HG03097 (cell line): Measurements from ENCODE around the gene PACRG.
"Not testable (repeated sequence)": the region's sequence is repeated elsewhere in the genome, so short reads cannot be mapped to it uniquely, and the experiment has no call there.

Source experiments
- ATAC-seq: cut with Tn5 transposase; IDR thresholded peaks from one replicate; pipeline ENCODE4 v1.9.1; 2021; ENCODE audit not compliant: unreplicated experiment, low FRiP score

Gene PACRG

DNA sequence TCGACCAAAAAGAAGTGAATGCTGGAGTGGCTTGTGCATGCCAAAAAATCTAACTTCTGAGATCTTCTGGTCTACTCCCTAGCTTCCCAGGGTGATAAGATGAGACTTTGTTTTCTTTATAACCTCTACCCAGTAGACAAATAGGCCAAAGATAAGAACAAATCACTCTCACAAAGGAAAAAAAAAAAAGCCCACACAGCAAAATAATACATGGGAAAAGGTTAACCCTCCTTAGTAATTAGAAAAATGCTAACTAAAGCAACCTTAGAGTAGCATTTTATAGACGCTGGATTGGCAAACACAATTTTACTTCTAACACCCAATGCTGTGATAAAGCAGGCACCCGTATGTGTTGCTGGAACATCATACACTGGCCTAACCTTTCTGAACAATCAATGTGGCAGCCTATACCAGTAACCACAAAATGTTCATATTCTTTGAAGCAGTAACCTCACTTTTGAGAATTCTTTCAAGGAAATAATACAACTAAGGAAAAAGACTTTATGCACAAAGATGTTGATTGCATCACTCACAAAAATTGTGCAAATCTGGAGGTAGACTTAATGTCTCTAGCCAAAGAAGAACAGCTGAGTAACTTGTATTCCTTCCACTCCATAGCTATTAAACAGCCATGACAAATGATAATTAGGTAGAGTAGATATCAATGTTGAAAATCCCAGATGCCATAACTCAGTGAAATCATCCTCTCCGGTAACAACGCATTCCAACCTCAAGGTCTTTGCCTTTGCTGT, 570.5 kb downstream of the PACRG start:
- ATAC-seq, result no peak

DNA sequence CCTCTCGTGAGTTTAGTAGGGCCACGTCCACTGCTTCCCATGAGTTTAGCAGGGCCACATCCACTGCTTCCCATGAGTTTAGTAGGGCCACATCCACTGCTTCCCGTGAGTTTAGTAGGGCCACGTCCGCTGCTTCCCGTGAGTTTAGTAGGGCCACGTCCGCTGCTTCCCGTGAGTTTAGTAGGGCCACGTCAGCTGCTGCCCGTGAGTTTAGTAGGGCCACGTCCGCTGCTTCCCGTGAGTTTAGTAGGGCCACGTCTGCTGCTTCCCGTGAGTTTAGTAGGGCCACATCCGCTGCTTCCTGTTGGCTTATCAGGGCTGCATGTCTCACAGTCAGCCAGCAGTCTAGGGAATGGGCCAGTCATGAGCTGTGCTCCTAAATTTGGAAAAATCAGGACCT, 573.1 kb downstream of the PACRG start:
- no peak for ATAC-seq

DNA sequence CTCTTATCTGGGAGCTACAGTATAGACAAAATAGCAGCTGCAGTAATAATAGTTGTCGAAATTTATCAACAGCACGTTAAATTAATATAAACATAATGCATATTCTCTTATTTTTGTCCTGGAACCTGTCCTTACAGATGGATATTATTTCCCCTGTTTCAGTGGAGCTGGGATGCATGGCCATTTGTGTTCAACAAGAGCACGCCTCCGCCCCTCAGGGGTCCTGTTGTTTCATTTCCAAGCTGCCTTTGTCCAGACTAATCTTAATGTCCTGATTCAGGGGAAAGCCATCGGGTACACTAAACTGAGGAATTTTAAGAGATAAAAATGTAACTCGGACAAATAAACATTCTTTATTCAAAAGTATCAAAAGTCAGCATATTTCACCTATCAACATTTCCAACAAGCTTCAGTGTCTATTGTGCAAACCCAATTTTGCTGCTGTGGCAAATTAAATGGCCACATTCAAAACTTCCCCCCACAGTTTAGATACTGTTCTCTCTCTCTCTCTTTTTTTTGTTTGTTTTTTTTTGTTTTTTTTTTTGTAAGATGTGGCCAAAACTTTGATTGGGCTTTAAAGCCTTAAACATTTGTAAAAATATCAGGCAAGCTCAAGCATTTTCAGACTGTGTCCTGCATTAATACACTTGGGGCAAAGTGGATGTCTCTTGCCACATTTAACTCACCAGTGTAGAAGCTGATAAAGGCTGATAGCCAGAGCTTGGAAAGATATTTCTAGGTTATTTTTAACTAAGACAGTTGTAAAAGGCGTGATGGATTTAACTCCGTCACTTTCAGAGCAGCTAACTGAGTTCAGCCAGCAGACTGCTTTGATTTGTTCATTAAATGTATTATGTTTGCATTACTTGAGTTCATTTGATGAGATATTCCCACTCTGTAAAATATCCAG, 574.2 kb downstream of the PACRG start:
- no peak for ATAC-seq

DNA sequence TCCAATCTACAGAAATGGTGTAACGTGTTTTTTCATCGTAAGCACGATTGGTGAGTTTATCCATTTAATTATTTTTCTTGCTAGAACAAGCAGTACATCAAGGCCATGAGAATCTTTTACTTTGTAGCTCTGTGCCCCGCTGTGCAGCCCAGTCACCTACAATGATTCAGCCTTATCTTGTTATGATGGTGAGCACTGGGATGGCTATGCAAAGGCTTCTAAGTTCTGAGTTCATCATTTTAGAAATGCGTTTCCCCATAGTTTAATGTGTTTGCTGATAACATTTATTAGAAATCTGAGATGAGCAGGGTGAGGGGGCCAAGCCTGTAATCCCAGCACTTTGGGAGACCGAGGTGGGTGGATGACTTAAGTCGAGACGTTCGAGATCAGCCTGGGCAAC, 575.0 kb downstream of the PACRG start:
- ATAC-seq, result no peak

DNA sequence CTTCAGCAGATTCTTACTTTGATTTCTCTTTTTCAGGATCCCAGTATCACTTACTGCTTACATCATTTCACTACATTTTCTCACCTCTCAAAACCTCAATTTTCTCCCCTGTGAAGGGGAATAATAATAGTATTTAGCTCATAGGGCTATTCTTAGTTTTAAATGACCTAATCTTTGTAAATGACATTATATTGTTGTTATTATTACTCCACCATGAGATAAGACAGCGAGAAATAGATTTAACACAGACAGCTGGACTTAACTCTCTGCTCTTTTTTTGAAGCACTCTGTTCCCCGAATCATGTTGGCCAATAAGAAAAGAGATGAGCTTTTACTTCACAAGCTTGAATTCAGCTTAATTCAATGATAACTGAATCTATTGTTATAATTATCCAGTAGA, 578.2 kb downstream of the PACRG start:
- no peak for ATAC-seq

DNA sequence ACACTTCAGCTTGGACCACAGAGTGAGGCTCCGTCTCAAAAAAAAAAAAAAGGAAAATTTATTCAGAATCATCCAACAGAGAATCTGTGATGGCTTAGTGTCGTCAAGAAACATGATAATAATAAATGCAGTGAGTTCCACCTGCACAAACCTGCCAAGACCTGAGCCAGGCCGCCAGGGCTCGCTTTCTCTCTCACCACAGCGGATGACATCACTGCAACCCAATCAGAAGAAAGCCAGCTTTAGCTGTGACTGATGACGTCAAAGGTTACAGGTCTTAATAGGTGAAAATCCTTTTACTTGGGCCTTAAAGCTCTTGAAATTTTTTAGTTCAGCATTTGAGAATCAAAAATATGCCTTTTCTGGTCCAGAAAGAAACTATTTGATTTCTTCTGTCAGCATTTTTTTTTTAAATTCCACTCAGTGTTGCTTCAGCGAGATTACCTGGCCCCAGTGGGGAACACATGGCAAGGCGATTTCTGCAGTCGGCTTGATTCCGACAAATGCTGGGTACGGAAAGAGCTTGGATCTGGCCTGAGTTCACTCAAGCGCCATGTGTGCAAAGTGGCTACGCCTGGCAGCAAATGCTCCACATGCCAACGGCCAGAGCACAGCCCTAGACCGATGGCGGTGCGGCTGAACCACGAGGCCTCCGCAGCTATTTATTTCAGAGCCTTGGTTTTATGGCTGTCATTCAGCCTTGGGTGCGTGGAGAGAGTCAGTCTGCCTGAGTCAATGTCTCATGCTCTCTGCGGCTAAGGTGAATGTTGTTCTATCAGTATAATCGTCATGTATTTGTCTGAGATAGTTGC, 581.1 kb downstream of the PACRG start:
- no peak for ATAC-seq

DNA sequence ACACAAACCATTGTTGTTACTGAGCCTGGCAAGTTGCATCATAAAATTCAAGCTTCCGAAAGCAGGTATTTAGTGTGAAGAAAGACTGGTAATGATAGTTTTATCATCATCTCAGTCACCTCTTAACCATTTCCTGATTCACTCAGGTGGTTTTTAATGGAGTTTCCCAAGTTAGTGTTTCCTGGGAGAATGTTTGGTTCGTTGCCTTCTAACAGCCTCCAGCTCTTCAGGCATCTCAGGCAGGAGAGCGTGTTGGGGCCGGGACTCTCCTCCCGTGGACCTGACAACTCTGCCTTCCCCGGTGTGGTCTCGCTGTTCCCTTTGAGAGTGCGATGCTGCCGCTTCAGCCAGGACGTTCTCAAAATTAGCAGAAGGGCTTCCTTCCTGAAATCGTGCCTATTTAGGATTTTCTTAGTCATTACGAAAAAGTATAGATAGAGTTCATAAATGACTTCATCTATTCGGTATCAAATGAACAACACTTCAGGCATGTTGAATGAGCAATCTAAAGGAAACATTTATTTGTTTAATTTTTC, 581.8 kb downstream of the PACRG start:
- no peak for ATAC-seq

DNA sequence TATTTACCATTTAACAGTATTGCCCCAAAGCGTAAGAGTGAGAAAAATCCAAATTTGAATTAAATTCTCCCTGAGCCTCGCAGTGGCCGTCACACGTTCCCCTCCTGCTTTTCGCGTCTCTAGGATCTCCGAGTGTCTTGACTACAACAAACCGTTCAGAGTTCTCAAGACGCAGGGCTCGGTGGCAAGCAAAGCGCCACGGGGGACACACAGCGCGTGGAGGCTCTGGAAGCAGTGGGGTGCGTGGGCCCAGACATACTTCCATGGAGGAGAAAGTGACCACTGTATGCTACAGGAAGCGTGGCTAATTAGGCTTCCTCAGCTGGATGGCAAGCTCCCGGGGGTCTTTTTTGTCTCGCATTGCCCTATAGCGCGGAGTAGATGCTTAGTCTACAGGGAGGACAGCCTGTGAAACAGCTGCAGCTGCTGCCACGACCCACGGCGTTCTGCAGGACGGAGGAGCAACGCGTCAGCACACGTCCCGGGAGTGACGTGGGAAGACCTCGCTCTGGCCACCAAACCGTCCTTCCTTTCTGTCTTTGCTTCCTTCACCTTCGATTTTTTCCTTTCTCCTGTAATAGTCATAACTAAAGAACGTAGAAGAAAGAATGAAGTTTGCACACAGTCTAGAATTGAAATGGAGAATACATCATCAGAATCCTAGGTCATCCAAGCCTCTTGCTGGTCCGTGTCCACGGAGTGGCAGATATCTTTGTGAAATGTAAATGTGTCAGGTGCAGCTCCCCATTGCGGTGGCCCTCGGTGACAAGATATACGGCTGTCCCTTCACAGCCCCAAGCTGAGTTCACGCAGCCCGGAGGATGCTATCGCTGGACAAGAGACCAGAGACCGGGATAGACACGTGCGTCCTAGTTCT, 582.6 kb downstream of the PACRG start:
- no peak for ATAC-seq

DNA sequence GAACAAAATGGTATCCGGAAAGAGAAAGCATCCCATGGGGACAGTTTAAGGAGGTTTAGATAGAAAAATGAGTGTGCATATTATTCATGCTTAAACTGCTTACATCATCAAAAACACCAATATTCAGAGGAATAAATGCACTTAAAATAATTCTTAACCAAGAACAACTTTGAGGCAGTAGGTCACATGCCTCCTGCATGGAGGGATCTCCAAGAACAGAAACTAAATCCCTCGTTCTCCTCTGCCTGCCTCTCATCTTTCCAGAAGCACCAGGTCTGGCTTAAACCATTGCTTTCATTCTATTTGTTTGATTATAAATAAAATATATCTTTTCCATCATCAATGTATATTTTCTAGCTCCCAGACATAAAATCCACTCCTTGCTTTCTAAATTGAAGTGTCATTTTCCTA, 583.2 kb downstream of the PACRG start:
- ATAC-seq, result no peak

DNA sequence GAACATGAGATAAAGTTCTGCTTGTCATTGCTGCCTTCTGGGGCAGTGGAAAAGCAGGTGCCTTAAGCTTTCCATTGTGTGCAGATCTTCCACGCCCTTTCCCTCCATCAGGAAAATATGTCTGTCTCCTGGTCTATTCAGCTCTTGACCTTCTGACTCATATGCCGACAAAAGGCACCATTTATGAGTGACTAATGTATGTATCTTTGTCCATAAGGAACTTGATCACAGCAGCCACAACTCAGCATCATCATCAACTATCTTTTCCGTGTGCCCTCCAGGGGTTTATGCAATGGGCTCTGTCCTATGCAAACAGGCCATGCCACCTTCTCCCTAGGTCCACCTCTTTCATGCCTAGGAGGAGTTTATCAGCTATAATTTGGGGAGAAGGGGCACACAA, 584.1 kb downstream of the PACRG start:
- no peak for ATAC-seq

DNA sequence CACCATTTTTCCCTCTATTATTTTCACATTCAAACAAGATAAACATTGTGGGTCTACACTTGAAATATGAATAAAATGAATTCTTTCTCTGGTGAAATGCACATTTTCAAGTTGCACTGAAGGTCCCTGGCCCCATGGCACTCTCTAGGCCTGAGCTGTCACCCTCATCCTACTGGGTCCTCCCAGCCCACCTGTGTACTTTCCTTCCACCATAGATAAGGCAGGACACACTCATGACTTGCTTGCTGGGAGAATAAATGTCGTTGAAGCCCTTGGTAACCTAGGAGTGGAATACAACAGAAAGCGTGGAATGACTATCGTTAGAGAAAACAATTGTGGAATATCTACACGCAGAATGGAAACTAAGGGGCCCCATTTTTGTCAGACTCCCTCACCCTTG, 585.8 kb downstream of the PACRG start:
- no peak for ATAC-seq

DNA sequence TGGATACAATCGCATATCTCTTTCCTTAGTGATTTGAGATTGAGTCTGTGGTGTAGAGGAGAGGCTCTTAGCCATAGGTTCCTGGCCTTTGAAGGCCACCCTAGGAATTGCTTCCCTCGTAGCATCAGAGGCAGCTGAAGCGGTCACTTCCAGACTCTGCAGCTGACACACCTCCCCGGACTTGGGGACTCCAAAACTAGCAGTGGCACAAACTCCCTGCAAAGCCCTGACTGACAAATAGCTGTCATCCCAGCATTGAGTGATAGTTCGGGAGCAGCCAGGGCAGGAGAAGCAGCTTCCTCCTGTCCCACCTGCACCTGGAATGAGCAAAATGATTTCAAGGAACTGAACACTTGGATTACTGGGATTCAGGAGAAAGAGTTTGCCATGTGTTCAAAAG, 586.2 kb downstream of the PACRG start:
- ATAC-seq, result no peak

DNA sequence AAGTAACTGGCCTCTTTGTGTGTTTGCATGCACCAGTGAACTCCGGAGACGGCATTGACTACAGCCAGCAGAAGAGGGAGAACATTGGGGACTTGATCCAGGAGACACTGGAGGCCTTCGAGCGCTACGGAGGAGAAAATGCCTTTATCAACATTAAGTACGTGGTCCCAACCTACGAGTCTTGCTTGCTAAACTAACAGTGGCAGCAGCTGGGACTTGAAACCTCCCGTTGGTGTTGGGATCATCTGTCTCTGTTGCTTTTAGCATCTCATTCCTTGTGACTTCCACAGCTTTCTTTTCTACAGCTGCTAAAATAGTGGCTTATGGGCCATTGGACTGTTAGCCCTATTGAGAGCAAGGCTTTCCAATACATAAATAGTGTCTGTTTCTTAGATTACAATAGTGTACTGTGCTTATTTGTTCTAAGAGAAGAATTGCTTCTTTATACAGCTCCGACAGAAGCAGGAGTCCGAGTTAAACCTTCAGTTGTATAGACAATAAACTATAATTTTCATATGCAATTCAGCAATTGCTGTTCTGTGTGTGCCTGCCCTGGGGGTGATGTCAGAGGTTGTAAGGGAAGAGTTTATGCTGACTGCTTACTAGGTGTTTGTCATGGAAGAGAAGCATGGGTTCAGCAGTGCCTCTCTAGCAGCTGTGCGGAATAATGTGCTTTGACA, 587.2 kb downstream of the PACRG start:
- no peak for ATAC-seq

DNA sequence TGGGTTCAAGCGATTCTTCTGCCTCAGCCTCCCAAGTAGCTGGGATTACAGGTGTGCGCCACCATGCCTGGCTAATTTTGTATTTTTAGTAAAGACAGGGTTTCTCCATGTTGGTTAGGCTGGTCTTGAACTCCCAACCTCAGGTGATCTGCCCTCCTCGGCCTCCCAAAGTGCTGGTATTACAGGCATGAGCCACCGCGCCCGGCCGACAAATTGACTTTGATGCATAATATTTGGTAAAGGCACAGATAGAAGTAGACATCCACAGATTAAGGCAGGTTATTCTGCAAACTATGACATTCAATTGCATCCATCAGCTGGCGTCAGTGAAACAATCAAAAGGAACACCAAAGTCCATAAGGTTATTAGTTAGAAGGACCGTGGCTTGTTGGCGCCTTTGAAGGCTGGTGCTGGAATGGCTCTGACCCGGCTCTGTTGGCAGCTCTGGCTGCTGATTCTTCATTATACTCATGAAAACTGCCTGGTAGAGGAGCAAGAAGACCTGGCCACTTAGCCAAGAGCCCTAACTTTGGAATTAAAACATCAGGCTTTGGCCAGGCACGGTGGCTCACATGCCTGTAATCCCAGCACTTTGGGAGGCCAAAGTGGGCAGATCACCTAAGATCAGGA, 589.2 kb downstream of the PACRG start:
- ATAC-seq, result not testable (repeated sequence)

DNA sequence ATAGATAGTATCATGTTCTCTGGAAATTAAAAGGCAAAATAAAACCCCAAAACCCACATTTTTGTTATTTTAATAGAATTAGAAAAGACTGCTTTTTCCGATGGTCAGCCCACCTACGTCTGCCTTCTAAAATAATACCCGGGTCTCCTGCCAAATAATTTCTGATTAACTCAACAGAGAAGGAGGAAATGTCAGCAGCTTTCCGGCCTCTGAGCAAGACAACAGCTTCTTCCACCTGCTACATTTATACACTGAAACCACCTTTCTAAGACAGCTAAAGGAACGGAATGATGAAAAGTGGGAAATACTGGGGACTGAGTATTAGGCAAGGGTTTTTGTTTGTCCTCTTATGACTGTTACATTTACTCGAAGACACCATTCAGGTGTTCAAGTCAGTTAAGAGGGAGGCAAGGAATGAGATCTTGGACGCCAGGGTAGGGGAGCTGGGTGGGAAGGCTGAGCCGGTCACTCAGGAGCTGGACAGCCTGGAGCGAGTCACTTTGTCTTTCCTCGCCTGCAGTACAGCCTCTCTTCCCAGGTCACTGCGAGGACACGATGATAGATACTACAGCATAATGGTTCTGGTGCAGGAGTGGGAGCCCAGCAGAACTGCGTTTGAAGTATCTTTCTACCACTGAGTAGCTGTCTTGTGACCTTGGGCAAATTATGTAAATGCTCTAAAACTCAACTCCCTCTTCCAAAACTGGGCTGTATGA, 590.5 kb downstream of the PACRG start:
- ATAC-seq, result no peak

DNA sequence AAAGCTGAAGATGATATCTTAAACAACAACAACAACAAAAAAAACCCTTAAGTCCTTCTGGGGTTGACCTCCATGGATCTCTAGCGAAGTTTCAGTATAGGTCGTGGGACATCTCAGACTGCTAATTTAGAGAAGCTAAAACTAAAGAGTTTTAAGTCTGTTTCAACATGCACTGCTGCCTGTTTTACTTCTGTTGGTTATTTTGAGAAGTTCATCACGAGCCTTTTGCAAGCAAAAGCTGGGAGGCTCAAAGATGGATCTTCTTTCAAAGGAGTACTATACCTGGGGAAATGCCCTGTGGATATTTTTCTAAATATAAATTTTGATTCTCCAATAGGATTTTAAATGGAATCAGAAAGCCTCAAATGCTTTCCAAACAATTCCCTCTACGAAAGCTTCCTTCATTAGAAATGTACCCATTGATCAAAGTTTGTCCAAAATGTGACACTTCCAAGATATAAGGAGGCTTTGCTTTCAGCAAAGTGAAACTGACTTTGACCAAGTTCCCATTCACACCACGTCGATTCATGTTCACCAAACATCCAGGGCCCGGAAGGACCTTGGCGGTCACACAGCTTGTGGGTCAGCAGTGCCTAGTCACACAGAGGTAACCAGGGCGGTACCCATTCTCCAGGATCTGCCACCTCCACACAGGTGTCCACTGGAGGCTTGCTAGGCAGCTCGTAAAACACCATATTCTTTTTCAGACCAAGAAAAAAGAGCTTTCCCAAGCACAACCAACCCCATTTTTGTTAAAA, 592.0 kb downstream of the PACRG start:
- ATAC-seq, result no peak

DNA sequence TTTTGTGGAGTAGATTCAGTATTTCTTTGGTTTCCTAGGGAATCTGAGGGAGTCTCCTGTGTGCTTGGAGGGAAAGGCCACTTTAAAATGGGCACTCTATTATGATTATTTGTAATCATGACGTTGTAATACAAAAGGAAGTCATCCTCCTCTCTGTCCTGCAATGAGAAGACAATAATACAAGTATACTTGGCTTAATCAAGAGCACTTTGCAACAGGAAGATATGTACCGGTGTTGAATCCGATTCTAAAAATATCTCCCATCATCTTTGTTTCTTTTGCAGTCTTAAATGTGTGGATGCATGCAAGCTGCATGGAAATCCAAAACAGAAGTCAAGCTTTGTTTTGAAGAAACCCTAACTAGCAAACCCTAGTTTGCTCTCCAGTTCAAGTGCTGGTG, 592.6 kb downstream of the PACRG start:
- ATAC-seq, result no peak

DNA sequence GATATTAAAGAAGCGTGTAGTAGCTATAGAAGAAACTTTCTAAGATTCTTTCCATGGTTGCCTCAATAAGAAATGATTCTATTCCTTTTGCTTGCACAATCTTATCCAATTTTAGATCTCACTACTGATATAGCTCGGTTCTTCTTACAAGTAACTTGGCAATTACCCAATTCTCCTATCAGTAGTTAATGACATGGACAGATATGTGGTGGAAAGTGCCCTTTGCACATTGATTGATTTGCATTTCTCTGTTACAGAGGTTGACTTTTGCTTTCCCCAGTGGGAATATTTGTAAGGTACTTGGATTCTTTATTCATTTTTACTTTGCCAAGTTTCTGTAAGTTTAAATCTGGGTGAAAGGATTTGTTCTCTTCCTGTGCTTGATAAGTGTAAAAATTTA, 593.0 kb downstream of the PACRG start:
- no peak for ATAC-seq
